GM21390 (cell line): ENCODE data around the gene KIR2DL4.
"Not testable (repeated sequence)": the region's sequence is repeated elsewhere in the genome, so short reads cannot be mapped to it uniquely, and the experiment has no call there.

Experiments
- ATAC-seq: cut with Tn5 transposase; IDR thresholded peaks from one replicate; pipeline ENCODE4 v1.9.1; 2021; ENCODE audit not compliant: unreplicated experiment

The KIR2DL4 gene

DNA sequence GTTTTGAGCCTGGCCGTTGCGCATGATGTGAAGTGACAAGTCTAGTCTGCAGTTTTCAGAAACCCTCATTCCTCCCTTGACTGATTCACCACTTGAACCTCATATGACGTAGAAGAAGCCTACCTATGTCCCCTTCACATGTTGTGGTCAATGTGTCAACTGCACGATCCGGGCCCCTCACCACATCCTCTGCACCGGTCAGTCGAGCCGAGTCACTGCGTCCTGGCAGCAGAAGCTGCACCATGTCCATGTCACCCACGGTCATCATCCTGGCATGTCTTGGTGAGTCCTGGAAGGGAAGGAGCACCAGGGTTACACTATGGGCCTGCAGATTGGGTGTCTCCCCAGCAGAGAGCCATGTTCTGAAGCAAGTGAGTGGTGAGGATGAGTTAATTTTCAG, at the start of gene KIR2DL4:
Gene KIR2DL4, plus strand, starts transcription at position 201 of the 400 bp plus-strand sequence. Its CDS starts 42 bp downstream, at position 243.
- no peak for ATAC-seq

DNA sequence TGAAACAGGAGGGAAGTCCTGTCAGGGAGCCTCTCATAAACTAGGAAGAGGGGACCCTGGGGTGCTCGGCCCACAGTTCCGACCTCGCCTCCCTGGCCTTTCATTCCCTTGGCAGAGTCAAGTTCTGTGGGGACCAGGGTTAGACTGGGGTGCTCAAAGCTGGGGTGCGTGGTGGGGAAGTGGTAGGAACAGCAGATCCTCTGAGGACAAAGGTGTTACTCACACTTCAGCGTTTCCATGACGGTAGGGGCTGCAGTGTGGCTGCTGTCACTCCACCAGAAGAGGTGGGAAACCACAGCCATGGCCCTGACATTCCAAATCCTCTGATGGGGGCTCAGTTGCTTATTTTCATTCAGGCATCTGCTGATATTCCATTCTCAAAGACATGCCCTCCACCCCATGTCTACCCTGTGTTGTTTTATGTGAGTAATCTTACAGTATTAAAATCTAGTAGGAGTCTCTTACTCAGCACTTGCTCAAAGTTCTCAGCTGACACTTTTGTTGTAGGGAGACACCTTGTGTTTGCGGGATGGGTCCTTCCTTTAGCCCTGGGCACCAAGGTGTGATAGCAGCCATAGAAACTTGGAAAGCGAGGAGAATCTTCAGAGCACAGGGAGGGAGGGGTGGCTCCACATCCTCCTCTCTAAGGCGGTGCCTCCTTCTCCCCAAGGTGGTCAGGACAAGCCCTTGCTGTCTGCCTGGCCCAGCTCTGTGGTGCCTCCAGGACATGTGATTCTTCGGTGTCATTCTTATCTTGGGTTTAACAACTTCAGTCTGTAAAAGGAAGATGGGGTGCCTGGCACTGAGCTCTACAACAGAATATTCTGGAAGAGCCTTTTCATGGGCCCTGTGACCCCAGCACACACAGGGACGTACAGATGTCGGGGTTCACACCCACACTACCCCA, 47.0 kb upstream of the KIR2DL4 start:
- ATAC-seq: not testable (repeated sequence)

DNA sequence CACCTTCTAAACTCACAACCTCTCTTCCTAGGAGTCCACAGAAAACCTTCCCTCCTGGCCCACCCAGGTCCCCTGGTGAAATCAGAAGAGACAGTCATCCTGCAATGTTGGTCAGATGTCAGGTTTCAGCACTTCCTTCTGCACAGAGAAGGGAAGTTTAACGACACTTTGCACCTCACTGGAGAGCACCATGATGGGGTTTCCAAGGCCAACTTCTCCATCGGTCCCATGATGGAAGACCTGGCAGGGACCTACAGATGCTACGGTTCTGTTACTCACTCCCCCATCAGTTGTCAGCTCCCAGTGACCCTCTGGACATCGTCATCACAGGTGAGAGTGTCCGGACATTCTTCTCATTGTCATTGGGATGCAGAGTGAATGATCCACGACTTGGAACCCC, 44.8 kb upstream of the KIR2DL4 start:
- not testable (repeated sequence) for ATAC-seq

DNA sequence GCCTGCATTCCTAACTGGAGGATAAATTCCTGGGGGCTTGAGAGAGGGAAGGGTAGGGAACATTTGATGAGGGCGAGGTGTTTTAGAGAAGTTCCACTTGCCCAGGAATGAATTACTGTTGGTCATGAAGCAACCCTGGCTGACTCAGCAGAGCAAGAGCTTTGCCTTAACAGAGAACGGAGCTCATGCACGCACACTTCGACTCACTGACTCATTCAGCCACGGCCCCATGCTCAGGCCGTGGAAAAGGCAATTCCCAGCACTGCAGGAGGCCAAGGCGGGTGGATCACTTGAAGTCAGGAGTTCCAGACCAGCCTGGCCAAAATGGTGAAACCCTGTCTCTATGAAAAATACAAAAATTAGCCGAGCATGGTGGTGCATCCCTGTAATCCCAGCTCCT, 39.2 kb upstream of the KIR2DL4 start:
- ATAC-seq: not testable (repeated sequence)

DNA sequence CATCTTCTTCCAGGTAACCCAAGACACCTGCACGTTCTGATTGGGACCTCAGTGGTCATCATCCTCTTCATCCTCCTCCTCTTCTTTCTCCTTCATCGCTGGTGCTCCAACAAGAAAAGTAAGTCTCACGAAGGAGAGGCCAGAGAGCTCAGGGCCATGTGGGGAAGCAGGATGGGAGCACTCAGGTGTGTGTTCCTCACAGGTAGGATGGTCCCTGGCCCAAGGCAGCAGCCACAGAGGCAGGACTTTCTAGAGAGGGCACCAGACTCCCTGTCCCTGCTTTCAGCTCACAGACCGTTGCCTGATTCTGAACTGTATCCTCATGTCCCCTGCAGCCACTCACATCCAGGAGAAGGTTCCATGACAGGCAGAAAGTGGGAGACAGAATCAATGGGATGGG, 36.9 kb upstream of the KIR2DL4 start:
- ATAC-seq: not testable (repeated sequence)

DNA sequence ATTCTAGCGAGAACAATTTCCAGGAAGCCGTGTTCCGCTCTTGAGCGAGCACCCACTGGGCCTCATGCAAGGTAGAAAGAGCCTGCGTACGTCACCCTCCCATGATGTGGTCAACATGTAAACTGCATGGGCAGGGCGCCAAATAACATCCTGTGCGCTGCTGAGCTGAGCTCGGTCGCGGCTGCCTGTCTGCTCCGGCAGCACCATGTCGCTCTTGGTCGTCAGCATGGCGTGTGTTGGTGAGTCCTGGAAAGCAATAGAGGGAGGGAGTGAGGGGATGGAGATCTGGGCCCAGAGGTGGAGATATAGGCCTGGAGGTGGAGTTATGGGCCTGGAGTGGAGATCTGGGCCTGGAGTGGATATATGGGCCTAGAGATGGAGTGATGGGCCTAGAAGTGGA, 33.8 kb upstream of the KIR2DL4 start, which contains the start of gene KIR2DL1:
Gene KIR2DL1, plus strand, starts transcription at position 148 of the 400 bp plus-strand sequence. Its CDS starts 58 bp downstream, at position 206.
- not testable (repeated sequence) for ATAC-seq

DNA sequence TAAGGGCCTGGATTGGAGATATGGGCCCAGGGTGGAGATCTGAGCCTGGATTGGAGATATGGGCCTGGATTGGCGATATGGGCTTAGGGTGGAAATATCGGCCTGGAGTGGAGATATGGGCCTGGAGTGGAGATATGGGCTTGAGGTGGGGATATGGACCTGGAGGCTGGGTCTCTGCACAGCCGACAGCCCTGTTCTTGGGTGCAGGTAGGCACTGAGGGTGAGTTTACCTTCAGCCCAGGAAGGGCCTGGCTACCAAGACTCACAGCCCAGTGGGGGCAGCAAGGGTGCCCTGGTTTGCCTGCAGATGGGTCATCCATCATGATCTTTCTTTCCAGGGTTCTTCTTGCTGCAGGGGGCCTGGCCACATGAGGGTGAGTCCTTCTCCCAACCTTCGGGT, 32.9 kb upstream of the KIR2DL4 start:
- ATAC-seq: not testable (repeated sequence)

DNA sequence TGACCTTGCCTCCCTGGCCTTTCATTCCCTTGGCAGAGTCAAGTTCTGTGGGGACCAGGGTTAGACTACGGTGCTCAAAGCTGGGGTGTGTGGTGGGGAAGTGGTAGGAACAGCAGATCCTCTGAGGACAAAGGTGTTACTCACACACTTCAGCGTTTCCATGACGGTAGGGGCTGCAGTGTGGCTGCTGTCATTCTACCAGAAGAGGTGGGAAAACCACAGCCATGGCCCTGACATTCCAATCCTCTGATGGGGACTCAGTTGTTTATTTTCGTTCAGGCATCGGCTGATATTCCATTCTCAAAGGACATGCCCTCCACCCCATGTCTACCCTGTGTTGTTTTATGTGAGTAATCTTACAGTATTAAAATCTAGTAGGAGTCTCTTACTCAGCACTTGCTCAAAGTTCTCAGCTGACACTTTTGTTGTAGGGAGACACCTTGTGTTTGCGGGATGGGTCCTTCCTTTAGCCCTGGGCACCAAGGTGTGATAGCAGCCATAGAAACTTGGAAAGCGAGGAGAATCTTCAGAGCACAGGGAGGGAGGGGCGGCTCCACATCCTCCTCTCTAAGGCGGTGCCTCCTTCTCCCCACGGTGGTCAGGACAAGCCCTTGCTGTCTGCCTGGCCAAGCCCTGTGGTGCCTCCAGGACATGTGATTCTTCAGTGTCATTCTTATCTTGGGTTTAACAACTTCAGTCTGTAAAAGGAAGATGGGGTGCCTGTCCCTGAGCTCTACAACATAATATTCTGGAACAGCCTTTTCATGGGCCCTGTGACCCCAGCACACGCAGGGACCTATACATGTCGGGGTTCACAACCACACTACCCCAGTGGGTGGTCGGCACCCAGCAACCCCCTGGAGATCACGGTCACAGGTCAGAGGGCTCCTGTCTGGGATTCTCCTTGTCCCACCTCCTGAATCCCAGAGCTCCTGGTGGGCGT, 32.1 kb upstream of the KIR2DL4 start:
- ATAC-seq: not testable (repeated sequence)

DNA sequence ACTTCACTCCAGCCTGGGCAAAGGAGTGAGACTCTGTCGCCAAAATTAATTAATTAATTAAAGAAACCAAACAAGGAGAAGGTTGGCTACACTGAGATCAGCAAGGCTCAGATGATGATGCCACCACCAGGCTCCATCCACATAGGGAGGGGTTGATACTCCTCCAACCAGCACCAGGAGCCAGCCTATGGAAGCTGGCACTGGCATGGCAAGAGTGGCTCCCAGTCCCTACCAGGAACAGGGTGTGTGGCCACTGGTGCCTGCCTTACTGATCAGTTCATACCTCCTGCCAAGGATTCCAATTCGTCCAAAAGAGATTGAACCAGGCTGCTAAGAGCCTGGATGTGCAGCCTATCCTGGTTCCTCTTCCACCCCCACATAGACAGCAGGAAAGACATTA, 30.7 kb upstream of the KIR2DL4 start:
- not testable (repeated sequence) for ATAC-seq

DNA sequence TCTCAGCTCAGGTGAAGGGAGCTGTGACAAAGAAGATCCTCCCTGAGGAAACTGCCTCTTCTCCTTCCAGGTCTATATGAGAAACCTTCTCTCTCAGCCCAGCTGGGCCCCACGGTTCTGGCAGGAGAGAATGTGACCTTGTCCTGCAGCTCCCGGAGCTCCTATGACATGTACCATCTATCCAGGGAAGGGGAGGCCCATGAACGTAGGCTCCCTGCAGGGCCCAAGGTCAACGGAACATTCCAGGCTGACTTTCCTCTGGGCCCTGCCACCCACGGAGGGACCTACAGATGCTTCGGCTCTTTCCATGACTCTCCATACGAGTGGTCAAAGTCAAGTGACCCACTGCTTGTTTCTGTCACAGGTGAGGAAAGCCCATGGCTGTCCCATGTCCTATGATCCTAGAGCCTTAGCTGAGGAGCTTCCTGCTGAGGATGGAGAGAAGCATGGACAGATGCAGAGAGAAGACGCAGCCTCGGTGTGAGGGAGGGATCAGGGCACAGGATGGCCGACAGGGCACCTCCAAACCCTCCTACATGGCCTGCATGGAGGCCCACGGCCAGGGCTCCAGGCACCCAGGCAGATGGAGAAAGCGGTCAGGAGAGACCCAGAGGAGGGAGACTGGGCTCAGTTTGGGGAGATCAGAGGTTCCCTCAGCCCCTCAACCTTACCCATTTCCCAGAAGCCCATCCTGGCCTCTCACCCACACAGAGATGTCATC, 28.2 kb upstream of the KIR2DL4 start:
- ATAC-seq: not testable (repeated sequence)

DNA sequence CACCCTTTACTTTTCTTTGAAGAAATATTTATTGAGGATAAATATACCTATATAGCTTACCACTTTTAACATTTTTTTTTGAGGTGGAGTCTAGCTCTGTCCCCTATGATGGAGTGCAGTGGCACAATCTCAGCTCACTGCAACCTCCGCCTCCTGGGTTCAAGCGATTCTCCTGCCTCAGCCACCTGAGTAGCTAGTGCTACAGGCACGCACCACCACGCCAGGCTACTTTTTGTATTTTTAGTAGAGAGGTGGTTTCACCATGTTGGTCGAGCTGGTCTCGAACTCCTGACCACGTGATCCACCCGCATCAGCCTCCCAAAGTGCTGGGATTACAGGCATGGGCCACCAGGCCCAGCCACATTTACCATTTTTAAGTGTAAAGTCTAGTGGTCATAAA, 27.6 kb upstream of the KIR2DL4 start:
- ATAC-seq: not testable (repeated sequence)

DNA sequence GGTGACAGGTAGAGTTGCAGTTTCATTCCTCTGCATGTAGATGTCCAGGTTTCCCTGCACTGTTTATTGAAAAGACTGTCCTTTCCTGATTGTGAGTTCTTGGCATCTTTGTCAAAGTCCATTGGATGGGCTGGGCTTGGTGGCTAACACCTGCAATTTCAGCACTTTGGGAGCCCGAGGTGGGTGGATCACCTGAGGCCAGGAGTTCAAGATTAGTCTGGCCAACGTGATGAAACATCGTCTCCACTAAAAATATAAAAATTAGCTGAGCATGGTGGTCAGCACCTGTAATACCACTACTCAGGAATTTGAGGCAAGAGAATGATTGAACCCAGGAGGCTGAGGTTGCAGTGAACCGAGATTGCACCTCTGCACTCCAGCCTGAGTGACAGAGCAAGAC, 25.6 kb upstream of the KIR2DL4 start:
- ATAC-seq: not testable (repeated sequence)

DNA sequence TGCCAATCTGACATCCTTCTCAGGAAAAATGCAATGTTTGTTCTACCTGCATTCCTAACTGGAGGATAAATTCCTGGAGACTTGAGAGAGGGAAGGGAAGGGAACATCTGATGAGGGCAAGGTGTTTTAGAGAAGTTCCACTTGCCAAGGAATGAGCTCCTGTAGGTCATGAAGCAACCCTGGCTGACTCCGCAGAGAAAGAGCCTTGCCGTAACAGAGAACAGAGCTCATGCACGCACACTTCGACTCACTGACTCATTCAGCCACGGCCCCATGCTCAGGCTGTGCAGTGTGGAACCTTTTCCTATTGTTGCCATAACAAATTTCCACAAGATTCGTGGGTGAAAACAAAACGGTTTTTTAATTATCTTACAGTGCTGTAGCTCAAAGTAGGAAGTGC, 24.5 kb upstream of the KIR2DL4 start:
- ATAC-seq: not testable (repeated sequence)

DNA sequence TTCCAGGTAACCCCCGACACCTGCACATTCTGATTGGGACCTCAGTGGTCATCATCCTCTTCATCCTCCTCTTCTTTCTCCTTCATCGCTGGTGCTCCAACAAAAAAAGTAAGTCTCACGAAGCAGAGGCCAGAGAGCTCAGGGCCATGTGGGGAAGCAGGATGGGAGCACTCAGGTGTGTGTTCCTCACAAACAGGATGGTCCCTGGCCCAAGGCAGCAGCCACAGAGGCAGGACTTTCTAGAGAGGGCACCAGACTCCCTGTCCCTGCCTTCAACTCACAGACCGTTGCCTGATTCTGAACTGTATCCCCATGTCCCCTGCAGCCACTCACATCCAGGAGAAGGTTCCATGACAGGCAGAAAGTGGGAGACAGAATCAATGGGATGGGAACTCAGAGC, 20.5 kb upstream of the KIR2DL4 start:
- ATAC-seq: not testable (repeated sequence)

DNA sequence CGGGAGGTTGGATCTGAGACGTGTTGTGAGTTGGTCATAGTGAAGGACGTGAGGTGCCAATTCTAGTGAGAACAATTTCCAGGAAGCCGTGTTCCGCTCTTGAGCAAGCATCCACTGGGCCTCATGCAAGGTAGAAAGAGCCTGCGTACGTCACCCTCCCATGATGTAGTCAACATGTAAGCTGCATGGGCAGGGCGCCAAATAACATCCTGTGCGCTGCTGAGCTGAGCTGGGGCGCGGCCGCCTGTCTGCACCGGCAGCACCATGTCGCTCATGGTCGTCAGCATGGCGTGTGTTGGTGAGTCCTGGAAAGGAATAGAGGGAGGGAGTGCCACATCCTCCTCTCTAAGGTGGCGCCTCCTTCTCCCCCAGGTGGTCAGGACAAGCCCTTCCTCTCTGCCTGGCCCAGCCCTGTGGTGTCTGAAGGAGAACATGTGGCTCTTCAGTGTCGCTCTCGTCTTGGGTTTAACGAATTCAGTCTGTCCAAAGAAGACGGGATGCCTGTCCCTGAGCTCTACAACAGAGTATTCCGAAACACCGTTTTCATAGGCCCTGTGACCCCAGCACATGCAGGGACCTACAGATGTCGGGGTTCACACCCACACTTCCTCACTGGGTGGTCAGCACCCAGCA, 17.2 kb upstream of the KIR2DL4 start:
- ATAC-seq: not testable (repeated sequence)

DNA sequence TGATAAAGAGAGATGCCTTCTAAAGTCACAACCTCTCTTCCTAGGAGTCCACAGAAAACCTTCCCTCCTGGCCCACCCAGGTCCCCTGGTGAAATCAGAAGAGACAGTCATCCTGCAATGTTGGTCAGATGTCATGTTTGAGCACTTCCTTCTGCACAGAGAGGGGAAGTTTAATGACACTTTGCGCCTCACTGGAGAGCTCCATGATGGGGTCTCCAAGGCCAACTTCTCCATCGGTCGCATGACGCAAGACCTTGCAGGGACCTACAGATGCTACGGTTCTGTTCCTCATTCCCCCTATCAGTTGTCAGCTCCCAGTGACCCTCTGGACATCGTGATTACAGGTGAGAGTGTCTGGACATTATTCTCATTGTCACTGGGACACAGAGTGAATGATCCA, 15.3 kb upstream of the KIR2DL4 start:
- ATAC-seq: not testable (repeated sequence)

DNA sequence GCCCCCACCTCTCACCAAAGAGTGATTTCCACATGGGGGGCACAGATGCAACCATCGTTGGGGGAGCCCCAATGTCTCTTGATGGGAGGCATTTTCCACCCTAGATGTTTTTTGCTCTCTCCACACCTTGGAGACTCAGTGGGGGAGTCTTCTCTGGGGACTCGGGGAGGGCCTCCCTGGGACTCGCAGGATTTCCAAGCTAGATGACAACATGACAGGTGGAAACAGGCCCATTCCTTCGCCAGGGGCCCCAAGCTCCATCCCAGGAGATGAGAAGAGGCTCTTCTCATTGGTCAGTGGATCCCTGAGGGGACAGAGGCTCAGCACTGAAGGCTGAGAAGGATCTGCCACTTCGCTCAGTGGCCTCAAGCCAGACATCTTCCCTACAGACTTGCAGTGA, 12.7 kb upstream of the KIR2DL4 start:
- ATAC-seq: no peak

DNA sequence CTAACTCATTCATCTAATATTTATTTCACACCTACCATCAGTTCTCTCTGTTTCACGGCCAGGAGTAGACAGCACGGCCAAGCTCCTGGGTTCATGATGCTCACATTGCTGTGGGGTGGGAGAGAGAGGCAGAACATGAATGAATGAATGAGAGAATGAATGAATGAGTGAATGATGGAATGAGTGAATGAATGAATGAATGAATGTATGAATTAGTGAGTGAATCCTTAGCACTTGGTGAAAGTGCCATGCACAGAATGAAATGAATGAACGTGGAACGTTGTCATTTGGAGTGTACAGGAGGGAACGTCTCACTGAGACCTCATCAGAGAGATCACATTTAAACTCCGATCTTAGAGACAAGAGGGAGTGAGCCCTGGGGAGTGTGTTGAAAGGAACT, 11.9 kb upstream of the KIR2DL4 start:
- ATAC-seq: no peak

DNA sequence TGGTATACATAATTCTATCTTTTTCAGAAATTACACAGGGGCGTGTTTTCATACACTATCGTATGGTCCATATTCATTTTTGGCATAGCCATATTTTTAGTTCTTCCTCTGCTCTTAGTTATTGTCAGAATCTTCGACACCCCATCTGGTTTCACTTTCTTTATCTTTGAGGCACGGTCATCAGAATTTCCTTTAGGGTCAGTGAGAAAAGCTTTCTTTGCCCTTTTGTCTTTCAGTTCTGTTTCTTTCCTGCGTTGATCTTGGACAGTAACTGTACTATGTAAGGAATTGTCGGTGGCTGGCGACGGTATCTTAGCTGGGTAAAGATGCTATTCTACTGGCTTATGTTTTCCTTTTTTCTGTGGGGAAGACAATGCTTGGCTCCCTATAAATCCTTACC, 10.6 kb upstream of the KIR2DL4 start:
- ATAC-seq: no peak

DNA sequence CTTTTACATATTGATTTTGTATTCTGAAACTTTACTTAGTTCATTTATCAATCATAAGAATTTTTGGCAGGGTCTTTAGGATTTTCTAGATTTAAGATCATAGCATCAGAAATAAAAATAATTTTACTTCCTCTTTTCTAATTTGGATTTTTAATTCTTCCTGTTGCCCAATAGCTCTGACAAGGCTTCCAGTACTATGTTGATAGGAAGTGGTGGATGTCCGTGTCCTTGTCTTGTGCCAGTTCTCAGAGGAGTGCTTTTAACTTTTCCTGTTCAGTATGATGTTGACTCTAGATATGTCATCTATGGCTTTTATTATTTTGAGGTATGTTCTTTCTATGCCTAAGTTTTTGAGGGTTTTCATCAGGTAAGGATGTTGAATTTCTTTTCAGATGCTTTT, 7.7 kb upstream of the KIR2DL4 start:
- no peak for ATAC-seq
